ENCODE results near the gene DAGLB.

DAGLB gene

GRCh38 chr7:6423942-6424701 is 23.6 kb downstream of the DAGLB start:
- no peak for DNase-seq

GRCh38 chr7:6422926-6423632 is 24.7 kb downstream of the DAGLB start:
- DNase-seq, result no peak

- no peak for DNase-seq
Measured at GRCh38 chr7:6422095-6422494, 25.7 kb downstream of the DAGLB start.

- DNase-seq, result no peak
Measured at GRCh38 chr7:6420680-6421079, 27.1 kb downstream of the DAGLB start.

GRCh38 chr7:6419310-6419773 is 28.4 kb downstream of the DAGLB start:
- DNase-seq, result no peak

- no peak for DNase-seq
Measured at GRCh38 chr7:6417408-6417807, 30.3 kb downstream of the DAGLB start.

- DNase-seq, result no peak
Measured at GRCh38 chr7:6416516-6417145, 31.1 kb downstream of the DAGLB start.

GRCh38 chr7:6413637-6414036 is 34.1 kb downstream of the DAGLB start:
- no peak for DNase-seq

GRCh38 chr7:6409944-6410693 is 37.6 kb downstream of the DAGLB start:
- DNase-seq, result peak; percentile 26

GRCh38 chr7:6409091-6409490 is 38.7 kb downstream of the DAGLB start:
- DNase-seq, result peak; percentile 18

- peak; percentile 16 for DNase-seq
Measured at GRCh38 chr7:6407434-6407833, 40.3 kb downstream of the DAGLB start.

GRCh38 chr7:6406121-6406520 is 41.6 kb downstream of the DAGLB start:
- no peak for DNase-seq

GRCh38 chr7:6403907-6404306 is 43.8 kb downstream of the DAGLB start:
- DNase-seq, result peak; percentile 17

GRCh38 chr7:6402741-6403140 is 45.0 kb downstream of the DAGLB start:
- DNase-seq, result peak; percentile 8

- DNase-seq, result peak; percentile 13
Measured at GRCh38 chr7:6402041-6402440, 45.7 kb downstream of the DAGLB start.

GRCh38 chr7:6401536-6401935 is 46.2 kb downstream of the DAGLB start:
- peak; percentile 19 for DNase-seq

- peak; percentile 1 for DNase-seq
Measured at GRCh38 chr7:6400243-6401105, 47.3 kb downstream of the DAGLB start.

GRCh38 chr7:6399351-6399750 is 48.4 kb downstream of the DAGLB start:
- DNase-seq, result peak; percentile 19

GRCh38 chr7:6398943-6399342 is 48.8 kb downstream of the DAGLB start:
- peak; percentile 12 for DNase-seq

GRCh38 chr7:6397759-6398495 is 49.8 kb downstream of the DAGLB start:
- peak; percentile 22 for DNase-seq

- DNase-seq, result peak; percentile 21
Measured at GRCh38 chr7:6395898-6396595, 51.7 kb downstream of the DAGLB start.
